Smooth muscle cell of bladder (primary cell): Measurements from ENCODE around the gene IWS1. TPM values are rescaled to one million over a fixed set of nuclear protein-coding genes. Genes with fewer than 3 reads are reported as not detected.

ENCODE experiments used
- total RNA-seq: library from RNA; depleted of rRNA; stranded (reverse); fragments of >200 nt; gene quantifications from 2 replicates; pipeline ENCODE4 v1.2.3, GENCODE V29; 2014

IWS1 gene
- total RNA-seq = 43.0 and 45.1 TPM in 2 replicates

GRCh38 chr2:127526132-127527000 is at the start of gene IWS1:
TSS of gene IWS1 (minus strand) at chr2:127526489. CDS start at chr2:127526208, 281 bp downstream.

GRCh38 chr2:127535422-127535901 is 9.2 kb upstream of the IWS1 start, which contains the start of gene MYO7B:
TSS of gene MYO7B (plus strand) at chr2:127535683. CDS start at chr2:127559723, 24,040 bp downstream.

Other genes starting within 250 kb of the IWS1 start
- gene ERCC3, start 232.3 kb downstream of the IWS1 start, total RNA-seq = 32.7 and 36.9 TPM in 2 replicates
- gene MAP3K2, start 138.5 kb downstream of the IWS1 start, total RNA-seq = 24.9 and 32.2 TPM in 2 replicates
- not detected in 2 replicates for gene PROC, start 108.1 kb downstream of the IWS1 start, total RNA-seq
- not detected in 2 replicates for gene MYO7B, start 9.2 kb upstream of the IWS1 start, total RNA-seq
- not detected in 2 replicates for gene GPR17, start 119.7 kb upstream of the IWS1 start, total RNA-seq
- gene LIMS2, start 149.0 kb upstream of the IWS1 start, total RNA-seq = 2.8 and 3.1 TPM in 2 replicates
- 3.5 and 3.8 TPM in 2 replicates for gene SFT2D3, start 175.0 kb upstream of the IWS1 start, total RNA-seq